Cortex of kidney (tissue), 1 donor: Measurements from ENCODE around the gene CRIM1.
"Not testable (repeated sequence)": the region's sequence is repeated elsewhere in the genome, so short reads cannot be mapped to it uniquely, and the experiment has no call there.

Experiments
- DNase-seq: peaks from one replicate; lab custom pipeline; 2025; lab: John Stamatoyannopoulos, UW

Gene CRIM1

GRCh38 chr2:36354811-36355150 is 797 bp upstream of the CRIM1 start:
- no peak for DNase-seq

GRCh38 chr2:36355890-36356297 is 316 bp downstream of the CRIM1 start:
- DNase-seq: no peak

- no peak for DNase-seq
These were observed 866 bp downstream of the CRIM1 start for GRCh38 chr2:36356298-36356989.

- no peak for DNase-seq
These were observed 1.6 kb downstream of the CRIM1 start for GRCh38 chr2:36356990-36357846.

- DNase-seq: no peak
These were observed 2.5 kb downstream of the CRIM1 start for GRCh38 chr2:36357847-36358659.

- no peak for DNase-seq
These were observed 3.5 kb downstream of the CRIM1 start for GRCh38 chr2:36359067-36359466.

GRCh38 chr2:36360063-36360462 is 4.5 kb downstream of the CRIM1 start:
- no peak for DNase-seq

GRCh38 chr2:36360834-36361233 is 5.3 kb downstream of the CRIM1 start:
- no peak for DNase-seq

- DNase-seq: no peak
These were observed 5.8 kb downstream of the CRIM1 start for GRCh38 chr2:36361396-36361795.

GRCh38 chr2:36362291-36362690 is 6.7 kb downstream of the CRIM1 start:
- no peak for DNase-seq

GRCh38 chr2:36363085-36363484 is 7.5 kb downstream of the CRIM1 start:
- not testable (repeated sequence) for DNase-seq

GRCh38 chr2:36366491-36367120 is 11.0 kb downstream of the CRIM1 start:
- DNase-seq: no peak

GRCh38 chr2:36367486-36367885 is 11.9 kb downstream of the CRIM1 start:
- DNase-seq: no peak

- no peak for DNase-seq
These were observed 12.3 kb downstream of the CRIM1 start for GRCh38 chr2:36367895-36368353.

- DNase-seq: no peak
These were observed 12.9 kb downstream of the CRIM1 start for GRCh38 chr2:36368438-36368837.

GRCh38 chr2:36369163-36369562 is 13.6 kb downstream of the CRIM1 start:
- DNase-seq: no peak

GRCh38 chr2:36369716-36370115 is 14.1 kb downstream of the CRIM1 start:
- DNase-seq: no peak

- DNase-seq: no peak
These were observed 14.7 kb downstream of the CRIM1 start for GRCh38 chr2:36370281-36370680.

- no peak for DNase-seq
These were observed 15.7 kb downstream of the CRIM1 start for GRCh38 chr2:36371070-36371874.

GRCh38 chr2:36371928-36372391 is 16.4 kb downstream of the CRIM1 start:
- no peak for DNase-seq
